OCI-LY1 (cell line): ENCODE measurements around the gene BCL10.

ENCODE experiments used
- H2AFZ ChIP-seq: fragments of 200-600 bp; sonication (generic), shearing (Covaris generic); 2 replicates; pipeline ENCODE4 v1.6.0; 2014; ENCODE audit warnings: antibody characterized with exemption, mild to moderate bottlenecking, low read length
- H3F3A ChIP-seq: fragments of 200-600 bp; sonication (generic), shearing (Covaris generic); 2 replicates; pipeline ENCODE4 v1.6.0; 2014; ENCODE audit warnings: mild to moderate bottlenecking, antibody characterized with exemption, low read length, moderate library complexity; ENCODE audit not compliant: insufficient read depth
- H3K27ac ChIP-seq: fragments of 200-600 bp; sonication (generic); 2 replicates; pipeline ENCODE4 v1.5.1; 2014; ENCODE audit warnings: low read length, mixed run types, mild to moderate bottlenecking, low read depth; ENCODE audit not compliant: poor library complexity, severe bottlenecking
- H3K27me3 ChIP-seq: fragments of 200-600 bp; sonication (generic); 2 replicates; pipeline ENCODE4 v1.6.0; 2014; ENCODE audit warnings: antibody characterized with exemption, mild to moderate bottlenecking, low read length, moderate library complexity; ENCODE audit not compliant: insufficient read depth
- H3K36me3 ChIP-seq: fragments of 200-600 bp; sonication (generic); 2 replicates; pipeline ENCODE4 v1.6.1; 2014; ENCODE audit warnings: mild to moderate bottlenecking, antibody characterized with exemption, low read length, moderate library complexity, mixed read lengths; ENCODE audit not compliant: insufficient read depth
- H3K4me1 ChIP-seq: fragments of 200-600 bp; sonication (generic); 2 replicates; pipeline ENCODE4 v1.5.1; 2014; ENCODE audit warnings: mild to moderate bottlenecking, low read length, moderate library complexity; ENCODE audit not compliant: insufficient read depth, severe bottlenecking
- H3K4me2 ChIP-seq: fragments of 200-600 bp; sonication (generic), shearing (Covaris generic); 2 replicates; pipeline ENCODE4 v1.6.1; 2014; ENCODE audit warnings: low read length
- H3K4me3 ChIP-seq: fragments of 200-600 bp; sonication (generic); 2 replicates; pipeline ENCODE4 v1.5.1; 2014; ENCODE audit warnings: low read length, low read depth, mild to moderate bottlenecking, mixed read lengths; ENCODE audit not compliant: poor library complexity, severe bottlenecking
- H3K79me2 ChIP-seq: fragments of 200-600 bp; shearing (Covaris generic); 2 replicates; pipeline ENCODE4 v1.6.1; 2016; ENCODE audit warnings: mixed run types, low read length, mixed read lengths; ENCODE audit not compliant: insufficient read depth
- H3K9ac ChIP-seq: fragments of 200-600 bp; sonication (generic), shearing (Covaris generic); 2 replicates; pipeline ENCODE4 v1.6.1; 2014; ENCODE audit warnings: mild to moderate bottlenecking, low read length, mixed read lengths
- H3K9me2 ChIP-seq: fragments of 200-600 bp; sonication (generic), shearing (Covaris generic); 2 replicates; pipeline ENCODE4 v1.6.1; 2014; ENCODE audit warnings: low read depth, mild to moderate bottlenecking, low read length, mixed read lengths
- H3K9me3 ChIP-seq: fragments of 200-600 bp; shearing (Covaris generic); 2 replicates; pipeline ENCODE4 v1.6.1; 2014; ENCODE audit warnings: low read length, mixed read lengths
- H4K20me1 ChIP-seq: fragments of 200-600 bp; sonication (generic), shearing (Covaris generic); 2 replicates; pipeline ENCODE4 v1.6.0; 2016; ENCODE audit warnings: mild to moderate bottlenecking, low read length; ENCODE audit not compliant: insufficient read depth
- CTCF ChIP-seq: fragments of 200-600 bp; sonication (generic), shearing (Covaris generic); IDR thresholded peaks from 2 replicates; pipeline ENCODE4 v1.5.1; 2017; ENCODE audit warnings: mild to moderate bottlenecking, antibody characterized with exemption, low read length, moderate library complexity, mixed read lengths
- EZH2 ChIP-seq: fragments of 200-600 bp; sonication (generic), shearing (Covaris generic); IDR thresholded peaks from 2 replicates; pipeline ENCODE4 v1.8.0; 2017; ENCODE audit warnings: borderline replicate concordance, mixed run types, mild to moderate bottlenecking, antibody characterized with exemption, low read length, moderate library complexity, mixed read lengths

BCL10 gene

DNA sequence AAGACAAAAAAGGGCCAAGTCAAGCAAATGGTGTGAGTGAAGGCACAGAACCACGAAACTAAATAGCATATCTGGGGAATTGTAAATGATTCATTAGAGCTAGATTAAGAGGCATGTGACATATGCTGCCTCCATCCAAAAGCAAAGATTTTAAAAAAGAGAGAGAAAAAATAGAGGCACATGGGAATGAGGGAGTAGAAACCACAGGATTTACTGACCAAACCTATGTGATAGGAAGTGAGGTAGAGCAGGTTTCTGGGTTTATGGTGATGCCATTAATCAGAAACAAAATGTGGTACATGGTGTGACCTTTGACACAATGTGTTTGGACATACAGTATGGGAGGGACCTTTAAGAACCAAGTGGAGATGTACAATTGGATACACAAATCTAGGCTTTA lies 30.5 kb downstream of the BCL10 start:
- H3K4me2 ChIP-seq: no peak overlapping the region
- H3K27ac ChIP-seq: no peak overlapping the region
- H2AFZ ChIP-seq: no peak overlapping the region
- no peak overlapping the region for H3K4me3 ChIP-seq
- H3K9me3 ChIP-seq: no peaks in the 10 kb centered on the region
- no peak overlapping the region for H3K9ac ChIP-seq
- TF ChIP-seq EZH2 (no peak), CTCF (no peak)
- H3F3A ChIP-seq: no peaks in the 10 kb centered on the region
- H3K4me1 ChIP-seq: no peaks in the 10 kb centered on the region
- H3K79me2 ChIP-seq: no peaks in the 10 kb centered on the region
- H3K9me2 ChIP-seq: no peaks in the 10 kb centered on the region
- no peaks in the 10 kb centered on the region for H3K27me3 ChIP-seq
- H3K36me3 ChIP-seq: peaks cover 8% of the 10 kb centered on the region
- no peaks in the 10 kb centered on the region for H4K20me1 ChIP-seq

DNA sequence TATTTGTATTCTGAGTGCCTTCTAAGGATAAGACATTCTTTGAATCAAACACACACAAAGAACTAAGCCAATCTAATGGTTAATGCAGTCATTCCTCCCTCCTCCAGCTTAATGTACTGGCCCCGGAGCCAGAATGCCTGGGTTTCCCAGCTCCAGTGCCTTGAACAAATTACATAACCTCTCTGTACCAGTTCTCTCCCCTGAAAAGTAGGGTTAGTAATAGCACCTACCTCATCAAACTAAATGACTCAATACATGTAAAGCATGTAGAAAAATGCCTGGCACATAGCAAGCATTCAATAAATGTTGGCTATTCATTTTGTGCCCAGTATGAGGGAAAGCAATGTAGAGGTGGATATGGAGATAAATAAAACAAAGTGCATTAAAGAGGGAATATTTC lies 31.0 kb downstream of the BCL10 start:
- Histone ChIP-seq H2AFZ (no peak overlapping the region), H3K9ac (no peak overlapping the region), H4K20me1 (no peaks in the 10 kb centered on the region), H3K79me2 (no peaks in the 10 kb centered on the region), H3K4me3 (no peak overlapping the region), H3K4me2 (no peak overlapping the region), H3K36me3 (peaks cover 4% of the 10 kb centered on the region; the same call in 1 of the 2 replicates), H3K9me3 (no peaks in the 10 kb centered on the region), H3K4me1 (no peaks in the 10 kb centered on the region), H3K9me2 (no peaks in the 10 kb centered on the region), H3K27me3 (no peaks in the 10 kb centered on the region), H3F3A (no peaks in the 10 kb centered on the region), H3K27ac (no peak overlapping the region)
- TF ChIP-seq CTCF (no peak), EZH2 (no peak)

- no peaks in the 10 kb centered on the region for H3K9me2 ChIP-seq
- H3K79me2 ChIP-seq: no peaks in the 10 kb centered on the region
- no peaks in the 10 kb centered on the region for H3K27me3 ChIP-seq
- no peaks in the 10 kb centered on the region for H3K4me1 ChIP-seq
- no peaks in the 10 kb centered on the region for H3F3A ChIP-seq
- no peaks in the 10 kb centered on the region for H3K36me3 ChIP-seq
- TF ChIP-seq EZH2 (no peak), CTCF (no peak)
- no peak overlapping the region for H3K9ac ChIP-seq
- no peak overlapping the region for H3K4me2 ChIP-seq
- H4K20me1 ChIP-seq: no peaks in the 10 kb centered on the region
- H3K9me3 ChIP-seq: no peaks in the 10 kb centered on the region
- H2AFZ ChIP-seq: no peak overlapping the region
- H3K27ac ChIP-seq: no peak overlapping the region
- no peak overlapping the region for H3K4me3 ChIP-seq
Observed at GRCh38 chr1:85244271-85245061, 32.0 kb downstream of the BCL10 start.
